Measurements from ENCODE around the gene APP.

Gene APP

DNA sequence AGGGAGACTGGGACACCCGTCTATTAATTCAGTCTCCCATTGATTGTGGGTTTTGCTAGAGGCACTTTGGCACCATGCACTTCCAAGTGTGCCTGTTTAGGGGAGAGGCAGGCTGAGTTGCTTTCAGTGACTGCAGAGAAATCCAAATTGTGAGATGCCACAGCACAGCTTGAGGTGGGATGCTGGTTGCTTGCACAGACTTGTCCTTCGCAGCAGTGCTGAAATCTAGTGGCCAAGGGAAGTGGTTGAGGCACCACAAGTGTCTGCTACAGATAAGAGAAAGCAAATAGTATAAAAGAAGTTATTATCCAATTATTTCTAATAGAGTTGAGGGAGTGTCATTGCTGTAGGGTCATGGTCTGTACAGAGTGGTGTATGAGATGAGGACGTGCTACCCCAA is 40.0 kb upstream of the APP start:
- TF ChIP-seq RARB (CRISPR knock-in tag; IDR thresholded peaks at IDR 0.05), result no peak
- ATAC-seq, result no peak

DNA sequence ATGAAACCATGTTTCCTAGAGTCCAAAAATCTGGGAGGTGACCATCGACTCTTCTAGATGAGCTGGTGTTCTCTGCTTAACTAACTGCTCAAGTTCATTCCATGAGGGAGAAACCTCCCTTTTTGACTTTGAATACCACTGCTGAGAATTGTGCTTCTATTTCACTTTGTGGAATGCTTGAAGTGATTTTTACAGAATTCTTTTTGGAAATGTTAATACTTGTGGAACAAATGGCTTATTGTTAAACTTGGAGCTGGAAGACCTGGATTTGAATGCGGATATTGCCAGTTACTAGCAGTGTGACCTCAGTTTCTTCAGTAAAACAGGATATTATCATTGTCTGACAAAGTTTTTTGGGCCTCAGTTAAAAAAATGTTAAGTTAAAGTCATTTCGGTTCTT is 36.5 kb upstream of the APP start:
- TF ChIP-seq BACH2 (CRISPR knock-in tag; IDR thresholded peaks at IDR 0.05; ENCODE audit: borderline replicate concordance) (no peak), PPARA (CRISPR knock-in tag; IDR thresholded peaks at IDR 0.05; ENCODE audit: borderline replicate concordance) (no peak), ZC3H10 (CRISPR knock-in tag; IDR thresholded peaks at IDR 0.05) (no peak), SNAI2 (CRISPR knock-in tag; IDR thresholded peaks at IDR 0.05) (no peak)
- ATAC-seq, result no peak

DNA sequence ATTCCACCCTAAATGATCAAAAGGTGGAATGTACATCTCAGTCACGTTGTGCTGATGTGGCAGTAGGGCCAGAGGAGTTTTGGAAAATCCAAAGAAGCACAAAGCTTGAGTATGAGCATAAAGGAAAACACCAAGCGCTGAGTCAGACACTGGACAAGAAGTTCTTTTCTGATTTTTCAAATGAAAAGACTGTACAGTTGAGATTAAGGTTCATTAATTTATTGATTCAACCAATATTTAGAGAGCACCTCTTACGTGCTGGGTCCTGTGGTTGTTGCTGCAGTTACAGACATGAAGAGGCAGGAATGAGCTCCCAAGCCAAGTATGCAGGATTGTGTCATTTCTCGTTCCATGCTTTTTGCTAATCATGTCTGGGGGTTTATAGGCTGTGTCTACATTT is 28.9 kb upstream of the APP start:
- no peak for TF ChIP-seq TCF4 (CRISPR knock-in tag; IDR thresholded peaks at IDR 0.05; ENCODE audit: borderline replicate concordance)
- TF ChIP-seq, protein P1, sequence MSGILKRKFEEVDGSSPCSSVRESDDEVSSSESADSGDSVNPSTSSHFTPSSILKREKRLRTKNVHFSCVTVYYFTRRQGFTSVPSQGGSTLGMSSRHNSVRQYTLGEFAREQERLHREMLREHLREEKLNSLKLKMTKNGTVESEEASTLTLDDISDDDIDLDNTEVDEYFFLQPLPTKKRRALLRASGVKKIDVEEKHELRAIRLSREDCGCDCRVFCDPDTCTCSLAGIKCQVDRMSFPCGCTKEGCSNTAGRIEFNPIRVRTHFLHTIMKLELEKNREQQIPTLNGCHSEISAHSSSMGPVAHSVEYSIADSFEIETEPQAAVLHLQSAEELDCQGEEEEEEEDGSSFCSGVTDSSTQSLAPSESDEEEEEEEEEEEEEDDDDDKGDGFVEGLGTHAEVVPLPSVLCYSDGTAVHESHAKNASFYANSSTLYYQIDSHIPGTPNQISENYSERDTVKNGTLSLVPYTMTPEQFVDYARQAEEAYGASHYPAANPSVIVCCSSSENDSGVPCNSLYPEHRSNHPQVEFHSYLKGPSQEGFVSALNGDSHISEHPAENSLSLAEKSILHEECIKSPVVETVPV (CRISPR knock-in tag; IDR thresholded peaks at IDR 0.05), result no peak
- no peak for TF ChIP-seq ZC3H10 (CRISPR knock-in tag; IDR thresholded peaks at IDR 0.05)
- TF ChIP-seq ZNF8 (CRISPR knock-in tag; IDR thresholded peaks at IDR 0.05), result no peak
- no peak for TF ChIP-seq ZFP3 (CRISPR knock-in tag; IDR thresholded peaks at IDR 0.05)
- TF ChIP-seq, protein P2, sequence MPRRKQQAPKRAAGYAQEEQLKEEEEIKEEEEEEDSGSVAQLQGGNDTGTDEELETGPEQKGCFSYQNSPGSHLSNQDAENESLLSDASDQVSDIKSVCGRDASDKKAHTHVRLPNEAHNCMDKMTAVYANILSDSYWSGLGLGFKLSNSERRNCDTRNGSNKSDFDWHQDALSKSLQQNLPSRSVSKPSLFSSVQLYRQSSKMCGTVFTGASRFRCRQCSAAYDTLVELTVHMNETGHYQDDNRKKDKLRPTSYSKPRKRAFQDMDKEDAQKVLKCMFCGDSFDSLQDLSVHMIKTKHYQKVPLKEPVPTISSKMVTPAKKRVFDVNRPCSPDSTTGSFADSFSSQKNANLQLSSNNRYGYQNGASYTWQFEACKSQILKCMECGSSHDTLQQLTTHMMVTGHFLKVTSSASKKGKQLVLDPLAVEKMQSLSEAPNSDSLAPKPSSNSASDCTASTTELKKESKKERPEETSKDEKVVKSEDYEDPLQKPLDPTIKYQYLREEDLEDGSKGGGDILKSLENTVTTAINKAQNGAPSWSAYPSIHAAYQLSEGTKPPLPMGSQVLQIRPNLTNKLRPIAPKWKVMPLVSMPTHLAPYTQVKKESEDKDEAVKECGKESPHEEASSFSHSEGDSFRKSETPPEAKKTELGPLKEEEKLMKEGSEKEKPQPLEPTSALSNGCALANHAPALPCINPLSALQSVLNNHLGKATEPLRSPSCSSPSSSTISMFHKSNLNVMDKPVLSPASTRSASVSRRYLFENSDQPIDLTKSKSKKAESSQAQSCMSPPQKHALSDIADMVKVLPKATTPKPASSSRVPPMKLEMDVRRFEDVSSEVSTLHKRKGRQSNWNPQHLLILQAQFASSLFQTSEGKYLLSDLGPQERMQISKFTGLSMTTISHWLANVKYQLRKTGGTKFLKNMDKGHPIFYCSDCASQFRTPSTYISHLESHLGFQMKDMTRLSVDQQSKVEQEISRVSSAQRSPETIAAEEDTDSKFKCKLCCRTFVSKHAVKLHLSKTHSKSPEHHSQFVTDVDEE (CRISPR knock-in tag; IDR thresholded peaks at IDR 0.05), result no peak
- no peak for TF ChIP-seq ISL1 (CRISPR knock-in tag; IDR thresholded peaks at IDR 0.05)
- TF ChIP-seq PPARA (CRISPR knock-in tag; IDR thresholded peaks at IDR 0.05; ENCODE audit: borderline replicate concordance), result no peak

DNA sequence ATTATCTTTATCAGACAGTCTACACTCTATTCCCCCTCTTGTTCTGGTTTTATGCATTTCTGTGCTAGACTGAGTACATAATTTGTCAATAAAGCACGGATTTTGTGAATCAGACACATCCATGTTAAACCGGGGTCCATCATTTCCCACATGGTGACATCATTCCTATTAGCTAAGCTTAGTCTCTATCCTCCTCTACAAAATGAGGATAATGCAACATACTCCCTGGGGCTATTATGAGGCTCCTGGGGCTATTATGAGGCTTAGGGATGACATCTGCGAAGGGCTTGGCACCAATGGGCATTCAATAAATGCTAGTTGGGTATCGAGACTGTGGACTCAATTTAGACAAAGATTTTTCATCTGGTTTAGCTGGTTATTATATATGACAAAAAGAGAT is 25.1 kb upstream of the APP start:
- no peak for ATAC-seq
- TF ChIP-seq, protein P3, sequence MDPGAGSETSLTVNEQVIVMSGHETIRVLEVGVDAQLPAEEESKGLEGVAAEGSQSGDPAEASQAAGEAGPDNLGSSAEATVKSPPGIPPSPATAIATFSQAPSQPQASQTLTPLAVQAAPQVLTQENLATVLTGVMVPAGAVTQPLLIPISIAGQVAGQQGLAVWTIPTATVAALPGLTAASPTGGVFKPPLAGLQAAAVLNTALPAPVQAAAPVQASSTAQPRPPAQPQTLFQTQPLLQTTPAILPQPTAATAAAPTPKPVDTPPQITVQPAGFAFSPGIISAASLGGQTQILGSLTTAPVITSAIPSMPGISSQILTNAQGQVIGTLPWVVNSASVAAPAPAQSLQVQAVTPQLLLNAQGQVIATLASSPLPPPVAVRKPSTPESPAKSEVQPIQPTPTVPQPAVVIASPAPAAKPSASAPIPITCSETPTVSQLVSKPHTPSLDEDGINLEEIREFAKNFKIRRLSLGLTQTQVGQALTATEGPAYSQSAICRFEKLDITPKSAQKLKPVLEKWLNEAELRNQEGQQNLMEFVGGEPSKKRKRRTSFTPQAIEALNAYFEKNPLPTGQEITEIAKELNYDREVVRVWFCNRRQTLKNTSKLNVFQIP (CRISPR knock-in tag; IDR thresholded peaks at IDR 0.05; ENCODE audit: borderline replicate concordance, low read depth), result no peak
- no peak for TF ChIP-seq ZNF565 (CRISPR knock-in tag; conservative IDR thresholded peaks at IDR 0.05; ENCODE audit: low read depth)
- TF ChIP-seq SNAI2 (CRISPR knock-in tag; IDR thresholded peaks at IDR 0.05), result no peak
- TF ChIP-seq PPARA (CRISPR knock-in tag; IDR thresholded peaks at IDR 0.05; ENCODE audit: borderline replicate concordance), result no peak
- no peak for TF ChIP-seq ZFP30 (CRISPR knock-in tag; IDR thresholded peaks at IDR 0.05)
- no peak for TF ChIP-seq ESRRG (CRISPR knock-in tag; IDR thresholded peaks at IDR 0.05)
- no peak for TF ChIP-seq ISL1 (CRISPR knock-in tag; IDR thresholded peaks at IDR 0.05)

More for the DNA sequence above, 28.9 kb upstream of the APP start:
- no peak for ATAC-seq

DNA sequence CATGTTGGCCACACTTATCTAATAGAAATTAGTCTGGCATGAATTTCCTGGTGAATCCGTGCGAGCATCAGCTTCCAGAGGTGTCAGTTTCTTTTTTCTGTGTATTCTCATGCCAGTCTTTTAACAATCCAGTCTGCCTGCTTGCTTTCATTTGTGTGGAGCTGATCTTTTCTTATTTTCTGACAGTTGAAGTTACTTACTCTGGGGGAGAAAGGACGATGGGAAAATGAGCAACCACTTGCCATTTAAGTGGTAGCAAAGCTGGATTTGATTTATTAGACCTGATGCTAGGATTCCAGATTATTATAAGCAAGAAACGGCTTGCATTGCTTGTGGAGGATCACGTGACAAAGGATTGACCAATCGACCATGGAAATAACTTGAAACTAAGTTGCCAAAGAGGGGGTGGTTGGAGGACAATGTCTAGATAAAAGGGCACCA is 24.3 kb upstream of the APP start:
- ATAC-seq, result no peak
- TF ChIP-seq ZFP30 (CRISPR knock-in tag; IDR thresholded peaks at IDR 0.05) (no peak), OSR1 (CRISPR knock-in tag; IDR thresholded peaks at IDR 0.05) (no peak), ZNF565 (CRISPR knock-in tag; conservative IDR thresholded peaks at IDR 0.05; ENCODE audit: low read depth) (no peak), BACH2 (CRISPR knock-in tag; IDR thresholded peaks at IDR 0.05; ENCODE audit: borderline replicate concordance) (no peak), ZNF8 (CRISPR knock-in tag; IDR thresholded peaks at IDR 0.05) (no peak), TOX (CRISPR knock-in tag; IDR thresholded peaks at IDR 0.05; ENCODE audit: borderline replicate concordance) (no peak), SNAI2 (CRISPR knock-in tag; IDR thresholded peaks at IDR 0.05) (no peak), TCF4 (CRISPR knock-in tag; IDR thresholded peaks at IDR 0.05; ENCODE audit: borderline replicate concordance) (no peak), ARNTL (CRISPR knock-in tag; IDR thresholded peaks at IDR 0.05; ENCODE audit: borderline replicate concordance, low read depth) (no peak), CSDC2 (CRISPR knock-in tag; IDR thresholded peaks at IDR 0.05) (no peak), GLIS3 (CRISPR knock-in tag; IDR thresholded peaks at IDR 0.05) (no peak), ZC3H10 (CRISPR knock-in tag; IDR thresholded peaks at IDR 0.05) (no peak)
- TF ChIP-seq, protein P2 (CRISPR knock-in tag; IDR thresholded peaks at IDR 0.05), result no peak
- TF ChIP-seq, protein P3 (CRISPR knock-in tag; IDR thresholded peaks at IDR 0.05; ENCODE audit: borderline replicate concordance, low read depth), result no peak
- TF ChIP-seq, protein P4, sequence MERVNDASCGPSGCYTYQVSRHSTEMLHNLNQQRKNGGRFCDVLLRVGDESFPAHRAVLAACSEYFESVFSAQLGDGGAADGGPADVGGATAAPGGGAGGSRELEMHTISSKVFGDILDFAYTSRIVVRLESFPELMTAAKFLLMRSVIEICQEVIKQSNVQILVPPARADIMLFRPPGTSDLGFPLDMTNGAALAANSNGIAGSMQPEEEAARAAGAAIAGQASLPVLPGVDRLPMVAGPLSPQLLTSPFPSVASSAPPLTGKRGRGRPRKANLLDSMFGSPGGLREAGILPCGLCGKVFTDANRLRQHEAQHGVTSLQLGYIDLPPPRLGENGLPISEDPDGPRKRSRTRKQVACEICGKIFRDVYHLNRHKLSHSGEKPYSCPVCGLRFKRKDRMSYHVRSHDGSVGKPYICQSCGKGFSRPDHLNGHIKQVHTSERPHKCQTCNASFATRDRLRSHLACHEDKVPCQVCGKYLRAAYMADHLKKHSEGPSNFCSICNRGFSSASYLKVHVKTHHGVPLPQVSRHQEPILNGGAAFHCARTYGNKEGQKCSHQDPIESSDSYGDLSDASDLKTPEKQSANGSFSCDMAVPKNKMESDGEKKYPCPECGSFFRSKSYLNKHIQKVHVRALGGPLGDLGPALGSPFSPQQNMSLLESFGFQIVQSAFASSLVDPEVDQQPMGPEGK (CRISPR knock-in tag; IDR thresholded peaks at IDR 0.05; ENCODE audit: borderline replicate concordance), result no peak
